ENCODE measurements around the gene PEX3.
"Not testable (repeated sequence)": the region's sequence is repeated elsewhere in the genome, so short reads cannot be mapped to it uniquely, and the experiment has no call there.

Gene PEX3

GRCh38 chr6:143507358-143508145 lies 56.9 kb downstream of the PEX3 start:
- Histone ChIP-seq H3K79me2 (ENCODE audit: insufficient read depth, low read length) (no peaks in the 10 kb centered on the region), H3K9ac (ENCODE audit: low read depth, low read length) (no peak overlapping the region), H3K27ac (ENCODE audit: low read length) (no peak overlapping the region), H3K36me3 (ENCODE audit: insufficient read depth, low read length) (no peaks in the 10 kb centered on the region), H3K27me3 (ENCODE audit: insufficient read depth, low read length, poor library complexity) (peaks cover 2% of the 10 kb centered on the region), H3K4me2 (ENCODE audit: insufficient read depth, low read length) (no peak overlapping the region), H3K4me1 (ENCODE audit: insufficient read depth, low read length) (no peaks in the 10 kb centered on the region), H2AFZ (ENCODE audit: low read depth, low read length) (no peak overlapping the region), H3K4me3 (ENCODE audit: low read depth in 1 of 2, low read length in 2 of 2) (no peak overlapping the region), H4K20me1 (ENCODE audit: insufficient read depth, low read length) (no peaks in the 10 kb centered on the region), H3K9me3 (ENCODE audit: insufficient read depth, low read length, severe bottlenecking) (no peaks in the 10 kb centered on the region)
- TF ChIP-seq EZH2 (IDR thresholded peaks at IDR 0.05; ENCODE audit: borderline replicate concordance, low read depth, low read length, severe bottlenecking) (no peak), CTCF (IDR thresholded peaks at IDR 0.05; ENCODE audit: borderline replicate concordance, extremely low read depth, low read length, poor library complexity, severe bottlenecking) (no peak)
- no peak for ATAC-seq (ENCODE audit: insufficient read depth, low read depth)
- DNase-seq, result no peak

GRCh38 chr6:143510326-143510725 lies 59.7 kb downstream of the PEX3 start:
- DNase-seq; H4K20me1 ChIP-seq (ENCODE audit: insufficient read depth, low read length); H2AFZ ChIP-seq (ENCODE audit: low read depth, low read length); H3K9me3 ChIP-seq (ENCODE audit: insufficient read depth, low read length, severe bottlenecking); H3K9ac ChIP-seq (ENCODE audit: low read depth, low read length); H3K27ac ChIP-seq (ENCODE audit: low read length); H3K36me3 ChIP-seq (ENCODE audit: insufficient read depth, low read length); H3K79me2 ChIP-seq (ENCODE audit: insufficient read depth, low read length); H3K4me3 ChIP-seq (ENCODE audit: low read depth in 1 of 2, low read length in 2 of 2); ATAC-seq (ENCODE audit: insufficient read depth, low read depth); H3K4me1 ChIP-seq (ENCODE audit: insufficient read depth, low read length); H3K4me2 ChIP-seq (ENCODE audit: insufficient read depth, low read length); H3K27me3 ChIP-seq (ENCODE audit: insufficient read depth, low read length, poor library complexity): not testable (repeated sequence)

- H3K79me2 ChIP-seq (ENCODE audit: insufficient read depth, low read length), result no peaks in the 10 kb centered on the region
- no peak within 1 kb of the TSS for H3K4me2 ChIP-seq (ENCODE audit: insufficient read depth, low read length)
- H2AFZ ChIP-seq (ENCODE audit: low read depth, low read length), result no peak within 1 kb of the TSS
- no peak within 1 kb of the TSS for H3K4me3 ChIP-seq (ENCODE audit: low read depth in 1 of 2, low read length in 2 of 2)
- TF ChIP-seq EZH2 (IDR thresholded peaks at IDR 0.05; ENCODE audit: borderline replicate concordance, low read depth, low read length, severe bottlenecking) (no peak), CTCF (IDR thresholded peaks at IDR 0.05; ENCODE audit: borderline replicate concordance, extremely low read depth, low read length, poor library complexity, severe bottlenecking) (no peak)
- H3K27ac ChIP-seq (ENCODE audit: low read length), result no peak within 1 kb of the TSS
- ATAC-seq (ENCODE audit: insufficient read depth, low read depth), result no peak
- no peaks in the 10 kb centered on the region for H3K36me3 ChIP-seq (ENCODE audit: insufficient read depth, low read length)
- no peaks in the 10 kb centered on the region for H3K4me1 ChIP-seq (ENCODE audit: insufficient read depth, low read length)
- peaks cover 7% of the 10 kb centered on the region for H3K27me3 ChIP-seq (ENCODE audit: insufficient read depth, low read length, poor library complexity)
- no peaks in the 10 kb centered on the region for H4K20me1 ChIP-seq (ENCODE audit: insufficient read depth, low read length)
- H3K9ac ChIP-seq (ENCODE audit: low read depth, low read length), result no peak within 1 kb of the TSS
- no peak for DNase-seq
- no peaks in the 10 kb centered on the region for H3K9me3 ChIP-seq (ENCODE audit: insufficient read depth, low read length, severe bottlenecking)
These were observed 60.6 kb downstream of the PEX3 start, which contains the start of gene FUCA2 for GRCh38 chr6:143510991-143511891. FUCA2 (minus strand) TSS chr6:143511720; CDS start chr6:143511634, 86 bp downstream.

- Histone ChIP-seq H4K20me1 (ENCODE audit: insufficient read depth, low read length) (no peaks in the 10 kb centered on the region), H3K4me1 (ENCODE audit: insufficient read depth, low read length) (no peaks in the 10 kb centered on the region), H3K79me2 (ENCODE audit: insufficient read depth, low read length) (no peaks in the 10 kb centered on the region), H2AFZ (ENCODE audit: low read depth, low read length) (no peak overlapping the region), H3K27me3 (ENCODE audit: insufficient read depth, low read length, poor library complexity) (peaks cover 6% of the 10 kb centered on the region), H3K4me3 (ENCODE audit: low read depth in 1 of 2, low read length in 2 of 2) (no peak overlapping the region), H3K9ac (ENCODE audit: low read depth, low read length) (no peak overlapping the region), H3K9me3 (ENCODE audit: insufficient read depth, low read length, severe bottlenecking) (no peaks in the 10 kb centered on the region), H3K36me3 (ENCODE audit: insufficient read depth, low read length) (no peaks in the 10 kb centered on the region), H3K27ac (ENCODE audit: low read length) (no peak overlapping the region), H3K4me2 (ENCODE audit: insufficient read depth, low read length) (no peak overlapping the region)
- ATAC-seq (ENCODE audit: insufficient read depth, low read depth) (no peak), DNase-seq (peak; percentile 7)
- no peak for TF ChIP-seq EZH2 (IDR thresholded peaks at IDR 0.05; ENCODE audit: borderline replicate concordance, low read depth, low read length, severe bottlenecking)
- TF ChIP-seq CTCF (IDR thresholded peaks at IDR 0.05; ENCODE audit: borderline replicate concordance, extremely low read depth, low read length, poor library complexity, severe bottlenecking), result peak; percentile 45
These were observed 62.8 kb downstream of the PEX3 start for GRCh38 chr6:143513410-143513809.

Data from DND-41 (cell line).